GM12874 (cell line): ENCODE data around the gene B3GALT5.

ENCODE experiments used
- CTCF ChIP-seq: IDR thresholded peaks from 2 replicates; pipeline ENCODE4 v1.5.1; 2011; ENCODE audit warnings: low read depth, mild to moderate bottlenecking, control low read depth, low read length, moderate library complexity; ENCODE audit not compliant: insufficient read depth

Gene B3GALT5

GRCh38 chr21:39712976-39713375 is 100.2 kb downstream of the B3GALT5 start:
- no peak for TF ChIP-seq CTCF

GRCh38 chr21:39713905-39714304 is 101.2 kb downstream of the B3GALT5 start:
- no peak for TF ChIP-seq CTCF

GRCh38 chr21:39714331-39714730 is 101.6 kb downstream of the B3GALT5 start:
- no peak for TF ChIP-seq CTCF

GRCh38 chr21:39715804-39716397 is 103.2 kb downstream of the B3GALT5 start:
- TF ChIP-seq CTCF: peak; percentile 36; the same call in 1 of the 2 replicates

- no peak for TF ChIP-seq CTCF
Measured at GRCh38 chr21:39720126-39720778, 107.5 kb downstream of the B3GALT5 start.

GRCh38 chr21:39721885-39722284 is 109.1 kb downstream of the B3GALT5 start:
- TF ChIP-seq CTCF: no peak
